OCI-M1 (cell line): ENCODE results near the gene FHL2.

Source experiments
- DNase-seq: peaks from one replicate; lab custom pipeline; 2025; lab: John Stamatoyannopoulos, UW

Gene FHL2

DNA sequence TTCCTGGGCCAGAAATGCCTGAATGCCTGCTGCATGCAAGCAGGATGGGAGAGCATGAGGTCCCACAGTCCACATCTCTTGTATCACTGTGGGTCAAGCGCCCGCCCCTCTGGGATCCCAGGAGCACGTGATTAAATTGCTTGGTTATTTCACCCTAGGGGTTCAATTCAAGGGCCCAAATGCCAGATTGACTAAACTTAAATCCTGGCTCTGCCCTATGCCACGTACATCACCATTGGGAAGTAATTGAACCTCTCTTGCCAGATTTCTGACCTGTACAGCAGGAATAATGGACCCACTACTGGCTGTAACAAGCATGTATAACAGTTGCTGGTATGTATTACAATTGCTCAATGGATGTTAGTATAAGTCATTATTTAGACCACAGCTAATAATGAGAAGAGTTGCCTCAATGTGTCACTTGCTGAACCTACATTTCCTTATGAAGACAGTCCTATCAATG lies 19.9 kb downstream of the FHL2 start:
- DNase-seq, result no peak

- no peak for DNase-seq
These were observed 20.5 kb downstream of the FHL2 start for GRCh38 chr2:105378276-105378840.

DNA sequence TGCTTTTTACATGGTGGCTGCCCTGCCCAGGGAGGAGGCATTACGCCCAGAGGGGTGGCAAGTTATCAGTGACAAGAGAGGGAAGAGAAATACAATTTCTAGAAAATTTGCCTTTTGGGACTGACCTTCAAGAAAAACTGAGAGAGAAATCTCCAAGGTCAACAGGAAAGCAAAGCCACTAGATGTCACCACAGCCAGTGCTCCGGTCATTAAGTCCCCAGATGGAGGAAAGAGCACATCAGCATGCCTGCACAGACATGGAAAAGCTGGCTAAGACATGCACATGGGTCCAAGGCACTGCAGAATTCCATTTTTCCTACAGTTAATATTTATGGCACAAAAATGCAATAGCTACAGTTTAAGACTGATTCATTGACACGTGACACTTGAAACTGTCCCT lies 21.0 kb downstream of the FHL2 start:
- DNase-seq, result peak; percentile 11

DNA sequence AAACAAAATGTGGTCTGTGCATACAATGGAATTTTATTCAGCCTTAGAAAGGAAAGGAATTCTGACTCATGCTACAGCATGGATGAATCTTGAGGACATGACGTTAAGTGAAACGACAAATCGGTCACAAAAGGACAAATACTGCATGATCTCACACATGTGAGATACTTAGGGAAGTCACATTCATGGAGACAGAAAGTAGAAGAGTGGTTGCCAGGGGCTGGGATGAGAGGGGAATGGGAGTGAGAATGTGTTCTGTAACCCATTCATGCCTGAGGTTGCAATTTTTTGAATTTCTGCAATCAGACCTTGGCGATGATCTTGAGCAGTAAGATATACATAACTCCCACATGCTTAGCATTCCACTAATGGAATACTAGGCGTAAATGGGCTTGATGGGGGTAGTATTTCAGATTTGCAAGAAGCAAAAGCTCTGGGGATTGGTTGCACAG lies 22.0 kb downstream of the FHL2 start:
- no peak for DNase-seq

DNA sequence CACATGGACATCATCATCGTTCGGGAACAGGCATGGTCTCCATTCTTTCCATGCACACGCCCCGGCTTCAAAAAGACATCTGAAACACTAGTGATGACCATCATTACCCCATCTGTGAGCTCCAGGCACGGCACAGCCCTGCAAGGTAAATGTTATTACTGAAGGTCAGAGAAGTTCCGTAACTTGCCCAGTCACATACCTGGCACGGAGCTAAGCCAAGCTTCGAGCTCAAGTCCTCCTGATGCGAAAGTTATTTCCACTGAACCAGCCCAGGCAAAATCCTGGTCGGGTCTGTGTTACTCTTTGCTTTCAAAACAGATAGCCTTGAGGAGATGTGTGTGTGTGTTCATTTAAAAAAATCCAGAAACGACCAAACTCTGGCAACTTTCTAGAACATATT lies 22.8 kb downstream of the FHL2 start:
- DNase-seq, result no peak

DNA sequence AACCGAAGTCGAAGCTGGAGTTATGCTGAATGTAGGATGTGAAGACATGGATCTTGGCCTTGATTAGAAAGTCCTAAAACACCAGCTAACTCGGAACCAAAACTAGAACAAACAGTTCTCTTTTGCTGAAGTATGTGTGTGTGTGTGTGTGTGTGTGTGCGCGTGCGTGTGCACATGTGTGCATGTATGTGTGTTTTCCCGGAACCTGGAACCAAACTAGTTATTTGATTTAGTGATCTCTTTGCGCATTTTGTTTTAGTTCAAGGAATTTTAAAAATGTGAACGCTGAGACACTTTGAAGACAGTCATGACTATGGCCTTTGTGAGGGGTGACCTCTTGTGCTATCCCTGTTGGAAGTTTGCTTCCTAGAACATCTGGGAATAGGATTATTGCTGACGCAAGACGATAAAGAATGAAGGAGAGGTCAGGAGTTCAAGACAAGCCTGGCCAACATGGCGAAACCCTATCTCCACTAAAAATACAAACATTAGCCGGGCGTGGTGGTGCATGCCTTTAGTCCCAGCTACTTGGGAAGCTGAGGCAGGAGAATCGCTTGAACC lies 23.8 kb downstream of the FHL2 start:
- DNase-seq, result no peak

DNA sequence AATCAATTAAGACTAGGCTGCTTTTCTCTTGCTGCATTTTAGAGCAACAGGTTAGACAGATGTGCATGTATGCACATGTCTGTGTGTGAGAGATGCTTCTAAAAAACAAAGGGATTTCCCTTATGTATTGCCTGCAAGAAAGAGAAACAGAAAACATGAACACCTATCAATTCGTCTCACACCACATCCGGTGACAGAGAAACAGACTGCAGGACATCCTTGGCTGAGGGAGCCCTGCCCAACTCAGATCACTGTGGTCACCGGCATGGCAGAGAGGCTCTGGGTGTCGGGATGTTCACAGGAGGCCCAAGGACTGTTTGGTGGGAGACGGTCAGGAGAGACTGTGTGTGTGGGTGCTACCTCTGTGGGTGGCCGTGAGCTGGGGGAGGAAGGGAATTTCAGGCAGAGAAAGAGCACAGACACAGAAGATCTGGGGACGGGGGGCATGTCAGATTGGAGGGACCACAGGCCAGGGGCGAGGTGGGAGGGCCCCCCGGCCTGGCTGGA lies 24.9 kb downstream of the FHL2 start:
- no peak for DNase-seq

DNA sequence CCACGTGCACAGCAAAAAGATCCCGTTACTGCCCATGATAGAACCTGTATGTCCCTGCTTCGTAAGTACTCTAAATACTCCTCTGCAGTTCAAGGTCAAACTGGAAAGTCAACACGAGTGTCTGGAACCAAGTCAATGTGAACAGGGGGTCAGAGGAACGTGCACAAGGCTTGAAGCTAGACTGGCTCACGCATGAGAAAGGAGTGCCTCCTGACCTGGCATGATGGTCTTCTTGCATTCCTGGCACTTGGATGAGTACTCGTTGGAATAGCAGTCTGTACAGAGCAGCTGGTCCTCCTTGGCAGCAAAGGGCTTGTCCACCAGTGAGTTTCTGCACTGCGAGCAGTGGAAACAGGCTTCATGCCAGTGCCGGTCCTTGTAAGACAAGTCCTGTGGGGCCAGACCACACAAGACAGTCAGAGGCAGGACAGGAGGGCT lies 25.5 kb downstream of the FHL2 start:
- DNase-seq, result no peak

- DNase-seq, result no peak
These were observed 27.0 kb downstream of the FHL2 start for GRCh38 chr2:105371810-105372209.

- no peak for DNase-seq
These were observed 27.7 kb downstream of the FHL2 start for GRCh38 chr2:105371156-105371555.

DNA sequence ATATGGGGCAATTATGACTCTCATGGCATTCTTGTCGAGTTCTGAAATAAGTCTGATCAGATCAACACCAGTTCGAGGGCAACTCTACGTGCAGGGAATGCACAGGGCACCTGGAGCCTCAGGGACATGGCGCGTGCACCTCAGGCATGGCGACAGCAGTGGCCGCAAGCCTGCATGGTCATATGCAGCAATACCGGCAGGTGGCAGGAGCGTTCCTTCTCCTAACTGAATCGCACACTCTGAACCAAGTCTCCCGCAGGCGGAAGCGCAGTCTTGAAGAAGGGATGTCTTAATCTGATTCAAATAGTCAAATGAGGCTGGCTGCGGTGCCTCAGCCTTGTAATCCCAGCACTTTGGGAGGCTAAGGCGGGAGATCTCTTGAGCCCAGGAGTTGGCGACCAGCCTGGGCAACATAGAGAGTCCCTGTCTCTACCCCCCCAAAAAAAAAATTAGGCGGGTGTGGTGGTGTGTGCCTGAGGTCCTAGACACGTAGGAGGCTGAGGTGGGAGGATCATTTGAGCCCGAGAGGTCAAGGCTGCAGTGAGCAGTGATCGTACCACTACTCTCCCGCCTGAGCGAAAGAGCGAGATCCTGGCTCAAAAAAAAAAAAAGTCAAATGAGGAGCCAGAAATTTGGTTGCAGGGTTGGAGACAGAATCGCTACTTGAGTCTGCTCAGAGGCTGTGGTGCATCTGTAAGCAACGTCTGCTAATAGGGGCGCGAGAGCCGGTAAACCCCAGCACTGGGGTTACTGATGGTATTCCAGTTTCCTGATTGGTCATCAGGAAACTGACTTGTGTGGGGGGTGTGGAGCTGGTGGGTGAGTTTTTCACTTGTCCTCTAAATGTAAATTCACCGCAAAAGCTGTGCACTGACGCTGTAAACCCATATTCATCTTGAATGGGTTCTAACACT lies 28.8 kb downstream of the FHL2 start:
- DNase-seq, result peak; percentile 89

DNA sequence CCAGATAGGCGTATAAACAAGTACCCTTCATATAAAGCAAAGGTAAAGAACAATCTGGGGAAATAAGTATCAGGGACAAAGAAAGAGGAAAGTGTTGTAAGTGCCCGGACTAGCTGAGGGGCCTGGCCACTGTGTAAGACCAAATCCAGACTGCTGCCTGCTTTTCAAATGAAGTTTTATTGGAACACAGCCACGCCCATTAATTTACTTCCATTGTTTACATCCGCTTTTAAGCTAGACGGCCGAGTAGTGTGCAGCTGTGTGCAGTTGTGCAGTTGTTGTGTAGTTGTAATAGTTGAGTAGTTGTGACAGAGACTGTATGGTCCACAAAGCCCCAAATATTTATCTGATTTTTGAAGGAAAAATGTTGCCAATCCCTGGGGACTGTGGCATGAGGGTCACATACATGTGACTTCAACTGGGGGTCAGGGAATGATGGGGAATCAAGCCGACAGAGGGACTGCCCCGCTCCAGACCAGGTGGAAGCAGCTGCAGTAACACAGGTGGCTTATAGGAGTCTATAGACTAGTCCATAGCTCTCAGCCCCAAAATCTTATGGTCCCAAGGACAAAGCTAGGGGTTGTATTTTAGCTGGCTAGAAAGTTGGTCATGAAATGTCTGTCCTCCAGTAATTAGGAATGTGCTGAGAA lies 30.0 kb downstream of the FHL2 start:
- DNase-seq, result no peak

DNA sequence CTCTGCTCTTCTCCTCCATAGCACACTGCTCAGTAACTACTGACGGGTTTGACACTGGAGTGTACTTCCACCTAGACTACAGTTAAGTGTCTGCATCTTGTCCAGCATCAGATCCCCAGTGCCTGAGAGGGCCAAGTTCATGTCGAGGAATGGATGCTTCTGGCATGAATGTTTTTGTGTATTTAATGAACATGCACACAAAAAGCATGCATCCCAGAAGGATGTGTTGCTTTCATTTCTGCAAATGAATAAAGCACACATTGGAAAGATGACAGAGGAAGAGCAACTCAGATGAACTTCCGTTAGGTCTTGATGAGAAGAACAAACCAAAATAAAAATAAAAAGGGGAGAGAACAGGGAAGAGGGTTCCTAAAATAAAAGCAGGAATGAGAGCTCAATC lies 33.6 kb downstream of the FHL2 start:
- DNase-seq, result no peak

DNA sequence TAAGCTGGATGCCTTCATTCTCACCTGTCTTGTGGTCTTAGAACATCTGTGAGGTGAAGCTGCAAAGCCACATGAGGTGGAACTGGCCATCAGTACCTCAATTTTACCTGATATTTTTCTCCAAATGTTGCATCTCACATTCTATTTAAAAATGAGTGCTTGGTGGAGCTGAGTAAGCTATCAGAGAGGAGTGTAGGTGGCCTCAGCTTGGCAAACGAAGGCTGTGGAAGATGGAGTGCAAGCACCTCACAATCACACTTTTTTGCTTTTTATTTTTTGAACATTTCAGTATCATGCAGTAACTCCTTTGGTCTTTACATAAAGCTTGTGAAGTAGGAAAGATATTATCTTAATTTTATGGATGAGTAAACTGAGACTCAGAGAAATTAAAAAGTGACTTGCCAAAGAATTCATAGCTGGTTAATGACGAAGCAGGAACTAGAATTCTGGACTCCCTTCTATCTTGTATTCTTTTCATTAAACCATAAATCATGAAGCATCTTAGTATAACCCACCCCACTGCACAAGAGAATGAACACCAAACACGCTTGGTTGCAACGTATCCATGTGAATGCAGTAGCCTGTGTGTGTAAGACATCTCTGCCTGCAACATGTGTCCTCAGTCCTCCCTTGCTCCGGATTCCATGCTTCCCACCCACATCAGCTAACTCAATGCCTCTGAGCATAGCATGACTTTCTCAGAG lies 34.3 kb downstream of the FHL2 start:
- DNase-seq, result no peak

- no peak for DNase-seq
These were observed 35.8 kb downstream of the FHL2 start for GRCh38 chr2:105362862-105363591.

GRCh38 chr2:105361102-105361889 lies 37.6 kb downstream of the FHL2 start:
- DNase-seq, result no peak

DNA sequence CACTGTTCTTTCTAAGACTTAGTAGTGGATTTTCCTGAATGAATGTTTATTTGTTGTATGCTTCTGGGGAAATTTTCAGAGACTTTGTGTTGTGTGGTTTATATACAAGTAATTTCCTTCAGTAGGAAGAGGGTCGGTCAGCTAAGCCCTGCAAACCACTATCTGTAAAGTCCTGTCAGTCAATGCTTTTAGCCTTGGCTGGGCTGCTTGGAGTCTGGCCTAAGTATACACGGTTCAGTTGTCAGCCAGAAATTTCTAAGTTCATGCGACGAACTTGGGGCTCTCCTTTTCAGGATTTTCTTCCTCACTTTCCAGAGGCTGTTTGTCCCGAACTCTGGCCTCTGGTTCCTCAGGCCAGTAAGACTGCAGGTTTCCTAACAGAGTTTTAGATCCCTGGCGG lies 40.3 kb downstream of the FHL2 start:
- DNase-seq, result no peak

GRCh38 chr2:105357122-105357521 lies 41.7 kb downstream of the FHL2 start:
- DNase-seq, result no peak

- DNase-seq, result peak; percentile 70
These were observed 54.0 kb downstream of the FHL2 start for GRCh38 chr2:105344704-105345345.

DNA sequence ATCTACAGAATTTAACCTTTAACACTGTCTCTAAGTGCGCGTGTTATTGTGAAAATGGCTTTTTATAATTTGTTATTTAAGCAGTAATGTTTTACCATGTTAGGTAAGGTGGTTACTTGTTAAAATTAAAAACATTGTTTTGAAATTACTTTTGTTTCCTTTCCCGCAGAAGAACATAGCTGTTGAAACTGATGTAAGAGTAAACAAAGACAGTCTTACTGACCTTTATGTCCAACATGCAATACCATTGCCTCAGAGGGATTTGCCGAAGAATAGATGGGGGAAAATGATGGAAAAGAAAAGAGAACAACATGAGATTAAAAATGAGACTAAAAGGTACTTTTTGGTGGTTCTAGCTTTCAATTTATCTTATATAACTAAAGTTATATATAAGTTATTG lies 59.4 kb downstream of the FHL2 start:
- no peak for DNase-seq
